HepG2 (cell line): ENCODE results near the gene TMEM225B. TPM values are rescaled to one million over a fixed set of nuclear protein-coding genes. Genes with fewer than 3 reads are reported as not detected.

ENCODE experiments used
- CHD2 ChIP-seq: IDR thresholded peaks from 2 replicates; pipeline ENCODE4 v1.6.1; 2011; ENCODE audit warnings: low read depth, low read length, improper control_type of control experiment
- CTCF ChIP-seq: sonication (generic); formaldehyde crosslinking; IDR thresholded peaks from 2 replicates; pipeline ENCODE4 v1.5.0; 2020; ENCODE audit warnings: mild to moderate bottlenecking, missing genetic modification reagents, moderate library complexity
- HCFC1 ChIP-seq: fragments of 150-350 bp; IDR thresholded peaks from 2 replicates; pipeline ENCODE4 v1.6.1; 2014; ENCODE audit warnings: low read depth, low read length
- MNT ChIP-seq: fragments of 450-650 bp; IDR thresholded peaks from 2 replicates; pipeline ENCODE4 v1.6.1; 2016
- NFIC ChIP-seq: IDR thresholded peaks from 2 replicates; pipeline ENCODE4 v1.6.1; 2012; ENCODE audit warnings: mild to moderate bottlenecking, low read length, inconsistent platforms
- PATZ1 ChIP-seq: sonication (generic); formaldehyde crosslinking; IDR thresholded peaks from 2 replicates; pipeline ENCODE4 v1.4.0; 2020; ENCODE audit warnings: missing genetic modification reagents
- SKI ChIP-seq: fragments of 450-650 bp; IDR thresholded peaks from one replicate; pipeline ENCODE4 v1.6.1; 2018; ENCODE audit warnings: mild to moderate bottlenecking; ENCODE audit not compliant: partially characterized antibody
- SKIL ChIP-seq: sonication (generic); formaldehyde crosslinking; IDR thresholded peaks from 2 replicates; pipeline ENCODE4 v1.8.0; 2022; ENCODE audit warnings: missing genetic modification reagents, mild to moderate bottlenecking, moderate library complexity, borderline replicate concordance
- STAG1 ChIP-seq: sonication (generic); formaldehyde crosslinking; IDR thresholded peaks from 2 replicates; pipeline ENCODE4 v1.4.0; 2020; ENCODE audit warnings: missing genetic modification reagents
- ZBTB39 ChIP-seq: sonication (generic); formaldehyde crosslinking; IDR thresholded peaks from 2 replicates; pipeline ENCODE4 v1.5.0; 2020; ENCODE audit warnings: missing genetic modification reagents
- ZNF17 ChIP-seq: sonication (generic); formaldehyde crosslinking; IDR thresholded peaks from 2 replicates; pipeline ENCODE4 v1.5.0; 2020; ENCODE audit warnings: mild to moderate bottlenecking, missing genetic modification reagents
- ZNF207 ChIP-seq: fragments of 450-650 bp; IDR thresholded peaks from 2 replicates; pipeline ENCODE4 v1.6.1; 2016; ENCODE audit warnings: antibody characterized with exemption, borderline replicate concordance
- ZNF282 ChIP-seq: fragments of 450-650 bp; IDR thresholded peaks from 2 replicates; pipeline ENCODE4 v1.6.1; 2018; ENCODE audit not compliant: partially characterized antibody
- ZNF558 ChIP-seq: sonication (generic); formaldehyde crosslinking; IDR thresholded peaks from 2 replicates; pipeline ENCODE4 v1.9.0; 2022; ENCODE audit warnings: mild to moderate bottlenecking, missing genetic modification reagents, borderline replicate concordance
- ZNF605 ChIP-seq: sonication (generic); formaldehyde crosslinking; IDR thresholded peaks from 2 replicates; pipeline ENCODE4 v1.8.0; 2022; ENCODE audit warnings: mild to moderate bottlenecking, missing genetic modification reagents
- ZNF75D ChIP-seq: sonication (generic); formaldehyde crosslinking; IDR thresholded peaks from 2 replicates; pipeline ENCODE4 v1.8.1; 2023; ENCODE audit warnings: missing genetic modification reagents, mild to moderate bottlenecking, borderline replicate concordance
- ZNF768 ChIP-seq: sonication (generic); formaldehyde crosslinking; IDR thresholded peaks from 2 replicates; pipeline ENCODE4 v1.4.0; 2020; ENCODE audit warnings: missing genetic modification reagents
- ZNF784 ChIP-seq: sonication (generic); formaldehyde crosslinking; IDR thresholded peaks from 2 replicates; pipeline ENCODE4 v1.5.1; 2020; ENCODE audit warnings: missing genetic modification reagents, mild to moderate bottlenecking, borderline replicate concordance
- ZSCAN20 ChIP-seq: sonication (generic); formaldehyde crosslinking; IDR thresholded peaks from 2 replicates; pipeline ENCODE4 v1.4.0; 2020; ENCODE audit warnings: missing genetic modification reagents, mild to moderate bottlenecking, borderline replicate concordance
- polyA plus RNA-seq, 8 experiments: library from polyadenylated mRNA; depleted of rRNA in 3 of 8; stranded (reverse) in 7 of 8; unstranded in 1 of 8; fragments of >200 nt; fragmentation: Illumina TruSeq in 4 of 8; extraction: Trizol in 4 of 8; gene quantifications; 2 replicates each; pipeline versions ENCODE4 v1.2.1 to v1.2.3, GENCODE V29; 2011 to 2016; ENCODE audit warnings: low read depth in 4 of 8, missing spikeins in 1 of 8, mixed read lengths in 1 of 8; ENCODE audit not compliant: insufficient read depth in 1 of 8
- total RNA-seq, 5 experiments: library from RNA; depleted of rRNA; stranded (reverse); fragments of >200 nt; fragmentation: Illumina TruSeq; extraction: Trizol; gene quantifications; 2 replicates each; pipeline ENCODE4 v1.2.3, GENCODE V29; 2016; ENCODE audit warnings: low read depth in 1 of 5

Gene TMEM225B
- total and polyA plus RNA-seq, 2 of the 13 experiments (the other 11 are each of a cell fraction or from before 2014, with no cell fraction given) = 0.78 to 0.95 TPM

- TF ChIP-seq ZSCAN20 (no peak), SKIL (CRISPR knock-in tag) (no peak), NFIC (no peak), ZNF784 (CRISPR knock-in tag) (0 out of 2 replicates have a peak, but pooled peaks have one; percentile 37), ZNF558 (CRISPR knock-in tag) (no peak), CTCF (CRISPR knock-in tag) (no peak; the same call in 1 of the 2 replicates), ZNF605 (peak; percentile 69; the same call in 1 of the 2 replicates), MNT (no peak), PATZ1 (CRISPR knock-in tag) (0 out of 2 replicates have a peak, but pooled peaks have one; percentile 24), ZNF282 (no peak), HCFC1 (peak; percentile 55; the same call in 1 of the 2 replicates), CHD2 (no peak), ZNF17 (CRISPR knock-in tag) (no peak), ZBTB39 (no peak), ZNF207 (no peak), ZNF75D (CRISPR knock-in tag) (no peak), ZNF768 (peak; percentile 32; the same call in 1 of the 2 replicates), SKI (no peak), STAG1 (CRISPR knock-in tag) (no peak; the same call in 1 of the 2 replicates)
Observed at GRCh38 chr7:99551767-99552463, 46.2 kb upstream of the TMEM225B start, which contains the start of gene FAM200A (continued).
